Caco-2 (cell line): Measurements from ENCODE around the gene PAGE4. TPM values are rescaled to one million over a fixed set of nuclear protein-coding genes. Genes with fewer than 3 reads are reported as not detected.
A peak's percentile ranks its signal among the peaks of the same experiment; 100 is the strongest.

Experiments
- BruUV-seq: library from RNA; stranded (reverse); fragments of 400-500 nt; replicated peaks from 2 replicates; lab custom pipeline; 2021; lab: Mats Ljungman, UMichigan
- CTCF ChIA-PET: fragments of 300-600 bp; sonication (Branson Sonifier 250); formaldehyde crosslinking; loops from one replicate; lab custom pipeline; 2022; ENCODE audit warnings: antibody characterized with exemption; lab: Charles Lee
- POLR2A ChIA-PET: fragments of 300-600 bp; sonication (Branson Sonifier 250); formaldehyde crosslinking; loops from one replicate; lab custom pipeline; 2022; ENCODE audit warnings: antibody characterized with exemption; lab: Charles Lee
- DNase-seq, 2 experiments: peaks; one replicate each; pipeline versions ENCODE4 v3.0.0 to v3.0.0-alpha.2; 2020 to 2022
- H3K27me3 ChIP-seq: replicated peaks from 2 replicates; pipeline ENCODE4 v1.6.0; 2011; ENCODE audit warnings: low read length; ENCODE audit not compliant: control insufficient read depth, insufficient read depth
- H3K36me3 ChIP-seq: 2 replicates; pipeline ENCODE4 v1.5.1; 2011; ENCODE audit warnings: low read length; ENCODE audit not compliant: control insufficient read depth, insufficient read depth
- H3K4me1 ChIP-seq: fragments of 250-450 bp; sonication (Bioruptor Pico); 2 replicates; pipeline ENCODE4 v1.5.1; 2020; ENCODE audit warnings: mild to moderate bottlenecking
- H3K4me3 ChIP-seq: 2 replicates; pipeline ENCODE4 v1.5.1; 2011; ENCODE audit warnings: low read depth, mild to moderate bottlenecking, control low read depth, low read length
- H3K9me3 ChIP-seq: fragments of 250-450 bp; sonication (Bioruptor Pico); 2 replicates; pipeline ENCODE4 v1.5.1; 2020; ENCODE audit warnings: mild to moderate bottlenecking, moderate library complexity
- H3K27ac Mint-ChIP-seq: one replicate; pipeline ENCODE4 v1.8.0; 2022; ENCODE audit warnings: mixed read lengths; ENCODE audit not compliant: unreplicated experiment
- H3K27me3 Mint-ChIP-seq: one replicate; pipeline ENCODE4 v1.8.0; 2022; ENCODE audit warnings: mixed read lengths; ENCODE audit not compliant: insufficient read depth, unreplicated experiment
- H3K36me3 Mint-ChIP-seq: one replicate; pipeline ENCODE4 v1.8.0; 2022; ENCODE audit warnings: mild to moderate bottlenecking, mixed read lengths; ENCODE audit not compliant: insufficient read depth, unreplicated experiment
- H3K4me1 Mint-ChIP-seq: one replicate; pipeline ENCODE4 v1.8.0; 2022; ENCODE audit warnings: low read depth, mixed read lengths; ENCODE audit not compliant: unreplicated experiment
- H3K4me3 Mint-ChIP-seq: one replicate; pipeline ENCODE4 v1.8.0; 2022; ENCODE audit warnings: mild to moderate bottlenecking, moderate library complexity, mixed read lengths; ENCODE audit not compliant: unreplicated experiment
- H3K9me3 Mint-ChIP-seq: one replicate; pipeline ENCODE4 v1.8.0; 2022; ENCODE audit warnings: mixed read lengths; ENCODE audit not compliant: unreplicated experiment
- intact Hi-C: fragments of 100-400 bp; cut with micrococcal nuclease; formaldehyde crosslinking; loops from one replicate; pipeline ENCODE4 v1.10.0; 2022; ENCODE audit not compliant: unreplicated experiment
- total RNA-seq: library from RNA; stranded (reverse); gene quantifications from 2 replicates; pipeline ENCODE4 v1.2.3, GENCODE V29; 2022
- TF ChIP-seq, protein P1 (sequence below), 2 experiments: fragments of 200-600 bp in 1 of 2; IDR thresholded peaks; 1 replicate in 1 of 2; 2 replicates in 1 of 2; pipeline versions ENCODE4 v1.5.1 to v1.8.0; 2011 to 2022; ENCODE audit warnings: antibody characterized with exemption in 1 of 2, control low read depth in 1 of 2, inconsistent platforms in 1 of 2, low read depth in 1 of 2, low read length in 1 of 2, mild to moderate bottlenecking in 1 of 2, moderate library complexity in 1 of 2; ENCODE audit not compliant: insufficient read depth in 1 of 2, severe bottlenecking in 1 of 2, unreplicated experiment in 1 of 2

Gene PAGE4
- total RNA-seq, 1 experiment from 2014 or later, result 31.2 TPM

DNA sequence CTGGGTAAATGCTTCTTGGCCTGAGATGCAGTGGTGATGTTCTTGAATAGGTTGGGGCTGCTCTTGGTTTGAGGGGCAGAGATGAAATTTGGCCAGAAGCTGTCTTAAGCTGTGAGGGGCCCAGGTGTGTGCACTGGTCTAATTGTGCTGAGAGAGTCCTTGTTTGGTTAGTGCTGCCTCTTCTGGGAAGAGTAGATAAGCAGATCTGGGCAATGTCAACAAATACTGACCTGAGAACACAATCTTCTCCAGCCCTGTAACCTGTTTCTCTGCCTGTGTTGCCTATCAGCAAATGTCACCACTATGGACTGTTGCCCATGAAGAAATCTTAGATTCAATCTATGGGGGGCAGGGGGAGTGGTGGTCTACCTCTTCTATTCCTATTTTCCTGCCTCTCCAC, 33.0 kb downstream of the PAGE4 start:
- Mint-ChIP-seq H3K4me3 (no peak overlapping the region), H3K27ac (peak overlapping the region; percentile 64), H3K27me3 (no peaks in the 10 kb centered on the region), H3K4me1 (peaks cover 25% of the 10 kb centered on the region), H3K9me3 (peaks cover 6% of the 10 kb centered on the region), H3K36me3 (no peaks in the 10 kb centered on the region)
- Histone ChIP-seq H3K36me3 (no peaks in the 10 kb centered on the region), H3K27me3 (no peaks in the 10 kb centered on the region), H3K9me3 (no peaks in the 10 kb centered on the region), H3K4me3 (no peak overlapping the region), H3K4me1 (peaks cover 34% of the 10 kb centered on the region)
- intact Hi-C loops, result no loop called here
- DNase-seq, result peak; percentile 31 to 57
- CTCF ChIA-PET, result no interaction called here
- POLR2A ChIA-PET, result no interaction called here
- no TSS peak for BruUV-seq
- TF ChIP-seq, protein P1, sequence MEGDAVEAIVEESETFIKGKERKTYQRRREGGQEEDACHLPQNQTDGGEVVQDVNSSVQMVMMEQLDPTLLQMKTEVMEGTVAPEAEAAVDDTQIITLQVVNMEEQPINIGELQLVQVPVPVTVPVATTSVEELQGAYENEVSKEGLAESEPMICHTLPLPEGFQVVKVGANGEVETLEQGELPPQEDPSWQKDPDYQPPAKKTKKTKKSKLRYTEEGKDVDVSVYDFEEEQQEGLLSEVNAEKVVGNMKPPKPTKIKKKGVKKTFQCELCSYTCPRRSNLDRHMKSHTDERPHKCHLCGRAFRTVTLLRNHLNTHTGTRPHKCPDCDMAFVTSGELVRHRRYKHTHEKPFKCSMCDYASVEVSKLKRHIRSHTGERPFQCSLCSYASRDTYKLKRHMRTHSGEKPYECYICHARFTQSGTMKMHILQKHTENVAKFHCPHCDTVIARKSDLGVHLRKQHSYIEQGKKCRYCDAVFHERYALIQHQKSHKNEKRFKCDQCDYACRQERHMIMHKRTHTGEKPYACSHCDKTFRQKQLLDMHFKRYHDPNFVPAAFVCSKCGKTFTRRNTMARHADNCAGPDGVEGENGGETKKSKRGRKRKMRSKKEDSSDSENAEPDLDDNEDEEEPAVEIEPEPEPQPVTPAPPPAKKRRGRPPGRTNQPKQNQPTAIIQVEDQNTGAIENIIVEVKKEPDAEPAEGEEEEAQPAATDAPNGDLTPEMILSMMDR (IDR thresholded peaks at IDR 0.05; ENCODE audit: insufficient read depth in 1 of 2, low read depth in 1 of 2, low read length in 1 of 2, severe bottlenecking in 1 of 2, unreplicated experiment in 1 of 2), result no peak

DNA sequence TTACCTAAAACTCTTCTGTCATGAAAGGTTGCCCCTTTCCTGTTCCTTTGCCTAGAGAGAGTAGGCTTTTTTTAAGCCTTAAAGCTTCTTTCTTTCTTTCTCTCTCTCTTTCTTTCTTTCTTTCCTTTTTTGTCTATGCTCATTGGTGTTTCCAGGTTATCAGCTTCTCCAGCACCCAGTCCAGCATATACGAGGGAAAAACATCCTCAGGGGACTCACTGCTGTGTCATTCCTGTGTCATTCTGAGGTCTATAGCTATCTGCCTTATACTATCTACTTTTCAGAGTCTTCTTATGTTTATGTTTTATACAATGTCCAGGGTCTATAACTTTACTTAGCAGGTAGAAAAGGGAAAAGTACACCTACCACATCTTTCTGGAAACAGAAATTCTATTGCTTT, 39.6 kb downstream of the PAGE4 start:
- POLR2A ChIA-PET, result no interaction called here

DNA sequence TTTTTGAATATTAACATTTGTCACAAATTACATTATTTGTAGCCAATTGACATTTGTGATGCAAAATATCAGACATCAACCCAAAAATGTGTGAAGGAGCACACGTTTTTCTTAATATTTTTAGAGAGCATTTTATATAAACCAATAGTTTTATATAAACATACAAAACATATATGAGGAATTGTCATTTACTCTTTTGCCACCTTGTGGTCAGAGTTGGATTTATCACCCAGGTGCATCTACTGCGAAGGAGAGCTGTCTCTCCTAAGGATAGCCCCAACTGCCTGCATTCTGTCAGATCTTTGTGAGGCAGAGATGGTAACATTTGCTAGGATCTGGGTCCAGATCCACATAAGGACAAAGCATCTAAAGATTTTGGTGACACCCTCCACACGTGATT, 47.6 kb downstream of the PAGE4 start:
- Histone ChIP-seq H3K27me3 (no peaks in the 10 kb centered on the region), H3K9me3 (no peaks in the 10 kb centered on the region), H3K4me1 (peaks cover 33% of the 10 kb centered on the region), H3K36me3 (no peaks in the 10 kb centered on the region; the same call in 1 of the 2 replicates), H3K4me3 (no peak overlapping the region)
- DNase-seq, result peak; percentile 40 to 50
- Mint-ChIP-seq H3K27ac (peak overlapping the region; percentile 64), H3K9me3 (no peaks in the 10 kb centered on the region), H3K4me3 (no peak overlapping the region), H3K36me3 (peaks cover under 1% of the 10 kb centered on the region), H3K27me3 (no peaks in the 10 kb centered on the region), H3K4me1 (peaks cover 5% of the 10 kb centered on the region)
- intact Hi-C loops, result loop anchor here (1.0 to 2.0 kb wide), 3 partner anchors 16 to 116 kb away; no protein-coding TSS in a partner anchor
- POLR2A ChIA-PET, result no interaction called here
- TF ChIP-seq, protein P1 (IDR thresholded peaks at IDR 0.05; ENCODE audit: insufficient read depth in 1 of 2, low read depth in 1 of 2, low read length in 1 of 2, severe bottlenecking in 1 of 2, unreplicated experiment in 1 of 2), result peak; percentile 34 to 52
- CTCF ChIA-PET, result interaction anchor here (0.8 to 2.5 kb wide), 4 partner anchors 34 to 115 kb away, joined by 3 to 18 read pairs (median 10); partner anchors contain the start of gene CLCN5
- BruUV-seq, result no TSS peak

More for the DNA sequence above, 39.6 kb downstream of the PAGE4 start:
- no peaks in the 10 kb centered on the region for H3K4me1 ChIP-seq
- TF ChIP-seq, protein P1 (IDR thresholded peaks at IDR 0.05; ENCODE audit: insufficient read depth in 1 of 2, low read depth in 1 of 2, low read length in 1 of 2, severe bottlenecking in 1 of 2, unreplicated experiment in 1 of 2), result no peak
- intact Hi-C loops, result no loop called here
- H3K27me3 ChIP-seq, result no peaks in the 10 kb centered on the region
- no peaks in the 10 kb centered on the region for H3K27me3 Mint-ChIP-seq
- no peak for DNase-seq
- no peak overlapping the region for H3K4me3 ChIP-seq
- H3K36me3 ChIP-seq, result no peaks in the 10 kb centered on the region
- H3K9me3 ChIP-seq, result no peaks in the 10 kb centered on the region
- CTCF ChIA-PET, result no interaction called here
- no peaks in the 10 kb centered on the region for H3K9me3 Mint-ChIP-seq
- H3K4me1 Mint-ChIP-seq, result no peaks in the 10 kb centered on the region
- H3K36me3 Mint-ChIP-seq, result no peaks in the 10 kb centered on the region
- no peak overlapping the region for H3K4me3 Mint-ChIP-seq
- H3K27ac Mint-ChIP-seq, result no peak overlapping the region
- BruUV-seq, result no TSS peak
